Measurements from ENCODE around the gene PIP4K2A. TPM values are rescaled to one million over a fixed set of nuclear protein-coding genes. Genes with fewer than 3 reads are reported as not detected.
"Not testable (repeated sequence)": the region's sequence is repeated elsewhere in the genome, so short reads cannot be mapped to it uniquely, and the experiment has no call there.

The PIP4K2A gene
- total and polyA plus RNA-seq, 5 donors from 2014 or later: 41.3 to 156 (median 55.2) TPM

GRCh38 chr10:22524333-22524732, 190.0 kb downstream of the PIP4K2A start:
- not testable (repeated sequence) for H3K4me3 Mint-ChIP-seq; H3K4me3 ChIP-seq (ENCODE audit: low read depth, low read length); H3K27me3 ChIP-seq (ENCODE audit: control insufficient read depth, insufficient read depth, low read length)

GRCh38 chr10:22520645-22521044, 193.7 kb downstream of the PIP4K2A start:
- not testable (repeated sequence) for DNase-seq; H3K4me3 ChIP-seq (ENCODE audit: low read depth, low read length); H3K4me3 Mint-ChIP-seq; H3K36me3 ChIP-seq (ENCODE audit: control insufficient read depth, insufficient read depth, low read length); ATAC-seq (ENCODE audit: low read depth in 2 of 2); H3K27me3 ChIP-seq (ENCODE audit: control insufficient read depth, insufficient read depth, low read length); H3K27ac Mint-ChIP-seq; H3K27ac ChIP-seq (ENCODE audit: insufficient read depth, low read length, poor library complexity, severe bottlenecking); H3K4me1 ChIP-seq (ENCODE audit: control insufficient read depth, insufficient read depth, low read length, poor library complexity, severe bottlenecking); H3K4me1 Mint-ChIP-seq; H3K36me3 Mint-ChIP-seq
- Mint-ChIP-seq H3K27me3 (peaks cover 18% of the 10 kb centered on the region), H3K9me3 (peaks cover 0 to 42% (median 27%) of the 10 kb centered on the region in 7 donors)
- H3K9me3 ChIP-seq (ENCODE audit: control insufficient read depth in 2 of 2, low read length in 2 of 2): peaks cover 12 to 19% of the 10 kb centered on the region in 2 experiments

More at GRCh38 chr10:22524333-22524732, 190.0 kb downstream of the PIP4K2A start:
- not testable (repeated sequence) for H3K36me3 Mint-ChIP-seq; H3K27ac Mint-ChIP-seq; H3K36me3 ChIP-seq (ENCODE audit: control insufficient read depth, insufficient read depth, low read length); H3K4me1 Mint-ChIP-seq; H3K4me1 ChIP-seq (ENCODE audit: control insufficient read depth, insufficient read depth, low read length, poor library complexity, severe bottlenecking); H3K27ac ChIP-seq (ENCODE audit: insufficient read depth, low read length, poor library complexity, severe bottlenecking); ATAC-seq (ENCODE audit: low read depth in 2 of 2); DNase-seq
- H3K9me3 Mint-ChIP-seq: peaks cover 1 to 57% (median 29%) of the 10 kb centered on the region in 7 donors
- H3K9me3 ChIP-seq (ENCODE audit: control insufficient read depth in 2 of 2, low read length in 2 of 2): peaks cover 32 to 36% of the 10 kb centered on the region in 2 experiments
- peaks cover 13% of the 10 kb centered on the region for H3K27me3 Mint-ChIP-seq

DNA sequence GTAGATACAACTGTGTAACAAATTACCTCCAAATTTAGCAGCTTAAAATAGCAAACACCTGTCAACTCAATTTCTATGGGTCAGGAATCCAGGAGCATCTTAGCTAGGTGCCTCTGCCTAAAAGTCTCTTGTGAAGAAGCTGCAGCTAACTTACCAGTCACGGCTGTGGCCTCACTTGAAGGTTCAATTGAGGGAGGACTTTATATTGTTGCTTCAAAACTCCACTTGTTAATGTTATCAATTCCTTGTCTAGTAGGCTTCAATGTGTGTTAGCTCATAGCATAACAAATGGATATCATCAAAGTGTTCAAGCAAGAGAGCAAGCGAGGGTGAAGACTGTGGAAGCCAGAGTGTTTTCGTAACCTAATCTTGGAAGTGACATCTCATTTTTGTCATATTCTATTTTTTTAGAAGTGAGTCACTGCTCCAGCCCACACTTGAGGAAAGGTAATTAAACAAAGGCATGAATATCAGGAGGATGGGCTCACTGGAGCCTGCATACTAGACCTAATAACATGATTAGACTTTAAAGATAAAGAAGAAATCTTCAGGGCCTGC, 196.1 kb downstream of the PIP4K2A start:
- peaks cover 0 to 24% (median 11%) of the 10 kb centered on the region in 7 donors for H3K9me3 Mint-ChIP-seq
- peaks cover 27% of the 10 kb centered on the region for H3K27me3 Mint-ChIP-seq
- peaks cover 10% of the 10 kb centered on the region for H3K27me3 ChIP-seq (ENCODE audit: control insufficient read depth, insufficient read depth, low read length)

DNA sequence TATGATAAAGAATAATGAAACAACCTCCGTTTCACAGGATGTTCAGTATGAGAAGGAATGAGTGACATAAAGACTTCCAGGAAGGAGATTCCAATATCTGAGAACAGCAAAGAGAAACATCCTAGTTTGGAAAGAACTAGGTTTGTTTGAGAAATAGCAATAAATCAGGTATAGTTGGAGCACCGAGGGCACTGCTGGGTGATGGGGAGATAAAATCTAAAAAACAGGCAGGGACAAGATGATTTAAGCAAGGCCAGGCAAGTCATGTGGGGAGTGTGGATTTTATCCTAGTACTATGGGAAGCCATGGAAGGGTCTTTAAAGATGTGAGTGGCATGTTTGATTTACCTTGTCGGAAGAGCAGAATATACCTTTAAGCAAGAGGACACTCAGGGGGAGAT, 199.4 kb downstream of the PIP4K2A start:
- Mint-ChIP-seq H3K4me3 (no peak overlapping the region), H3K9me3 (peaks cover 1 to 18% (median 12%) of the 10 kb centered on the region in 7 donors), H3K4me1 (no peaks in the 10 kb centered on the region), H3K36me3 (no peaks in the 10 kb centered on the region), H3K27me3 (peaks cover 38% of the 10 kb centered on the region), H3K27ac (no peak overlapping the region)
- Histone ChIP-seq H3K4me1 (ENCODE audit: control insufficient read depth, insufficient read depth, low read length, poor library complexity, severe bottlenecking) (no peaks in the 10 kb centered on the region), H3K36me3 (ENCODE audit: control insufficient read depth, insufficient read depth, low read length) (no peaks in the 10 kb centered on the region), H3K4me3 (ENCODE audit: low read depth, low read length) (no peak overlapping the region), H3K27me3 (ENCODE audit: control insufficient read depth, insufficient read depth, low read length) (peaks cover 10% of the 10 kb centered on the region), H3K9me3 (ENCODE audit: control insufficient read depth in 2 of 2, low read length in 2 of 2) (no peaks in the 10 kb centered on the region), H3K27ac (ENCODE audit: insufficient read depth, low read length, poor library complexity, severe bottlenecking) (no peak overlapping the region)
- ATAC-seq (ENCODE audit: low read depth in 2 of 2) (no peak), DNase-seq (no peak)

More for the DNA sequence above, 196.1 kb downstream of the PIP4K2A start:
- no peaks in the 10 kb centered on the region for H3K36me3 ChIP-seq (ENCODE audit: control insufficient read depth, insufficient read depth, low read length)
- H3K27ac Mint-ChIP-seq: no peak overlapping the region
- H3K4me1 ChIP-seq (ENCODE audit: control insufficient read depth, insufficient read depth, low read length, poor library complexity, severe bottlenecking): no peaks in the 10 kb centered on the region
- H3K4me3 Mint-ChIP-seq: no peak overlapping the region
- H3K27ac ChIP-seq (ENCODE audit: insufficient read depth, low read length, poor library complexity, severe bottlenecking): no peak overlapping the region
- H3K9me3 ChIP-seq (ENCODE audit: control insufficient read depth in 2 of 2, low read length in 2 of 2): peaks cover 3 to 7% of the 10 kb centered on the region in 2 experiments
- no peak overlapping the region for H3K4me3 ChIP-seq (ENCODE audit: low read depth, low read length)
- DNase-seq (no peak), ATAC-seq (ENCODE audit: low read depth in 2 of 2) (no peak)
- H3K4me1 Mint-ChIP-seq: no peaks in the 10 kb centered on the region
- H3K36me3 Mint-ChIP-seq: no peaks in the 10 kb centered on the region

DNA sequence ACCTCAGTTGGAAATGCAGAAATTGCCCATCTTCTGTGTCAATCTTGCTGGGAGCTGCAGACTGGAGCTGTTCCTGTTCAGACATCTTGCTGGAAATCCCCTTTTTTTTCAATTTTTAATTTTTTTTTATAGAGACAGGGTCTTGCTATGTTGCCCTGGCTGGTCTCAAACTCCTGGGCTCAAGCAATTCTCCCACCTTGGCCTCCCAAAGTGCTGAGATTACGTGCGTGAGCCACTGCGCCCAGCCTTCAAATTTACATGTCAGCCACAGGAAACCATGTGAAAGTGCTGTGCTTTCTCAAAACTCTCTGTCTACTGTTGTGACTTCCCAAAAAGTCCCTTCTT, 200.0 kb downstream of the PIP4K2A start:
- Mint-ChIP-seq H3K9me3 (peaks cover 1 to 19% (median 8%) of the 10 kb centered on the region in 7 donors), H3K27me3 (peaks cover 34% of the 10 kb centered on the region)
- not testable (repeated sequence) for H3K36me3 ChIP-seq (ENCODE audit: control insufficient read depth, insufficient read depth, low read length); ATAC-seq (ENCODE audit: low read depth in 2 of 2); H3K27ac Mint-ChIP-seq; H3K9me3 ChIP-seq (ENCODE audit: control insufficient read depth in 2 of 2, low read length in 2 of 2); H3K4me1 ChIP-seq (ENCODE audit: control insufficient read depth, insufficient read depth, low read length, poor library complexity, severe bottlenecking); H3K4me1 Mint-ChIP-seq; H3K36me3 Mint-ChIP-seq; H3K27ac ChIP-seq (ENCODE audit: insufficient read depth, low read length, poor library complexity, severe bottlenecking); H3K27me3 ChIP-seq (ENCODE audit: control insufficient read depth, insufficient read depth, low read length); DNase-seq; H3K4me3 Mint-ChIP-seq; H3K4me3 ChIP-seq (ENCODE audit: low read depth, low read length)

- not testable (repeated sequence) for H3K27ac ChIP-seq (ENCODE audit: insufficient read depth, low read length, poor library complexity, severe bottlenecking); H3K4me3 Mint-ChIP-seq; H3K9me3 ChIP-seq (ENCODE audit: control insufficient read depth in 2 of 2, low read length in 2 of 2); H3K36me3 ChIP-seq (ENCODE audit: control insufficient read depth, insufficient read depth, low read length); H3K27ac Mint-ChIP-seq; H3K4me1 Mint-ChIP-seq; H3K4me1 ChIP-seq (ENCODE audit: control insufficient read depth, insufficient read depth, low read length, poor library complexity, severe bottlenecking); DNase-seq; ATAC-seq (ENCODE audit: low read depth in 2 of 2); H3K27me3 ChIP-seq (ENCODE audit: control insufficient read depth, insufficient read depth, low read length); H3K4me3 ChIP-seq (ENCODE audit: low read depth, low read length); H3K36me3 Mint-ChIP-seq
- H3K27me3 Mint-ChIP-seq: peaks cover 38% of the 10 kb centered on the region
- peaks cover 1 to 19% (median 8%) of the 10 kb centered on the region in 7 donors for H3K9me3 Mint-ChIP-seq
These were observed 200.6 kb downstream of the PIP4K2A start for GRCh38 chr10:22513483-22514413.

GRCh38 chr10:22512015-22512414, 202.4 kb downstream of the PIP4K2A start:
- not testable (repeated sequence) for H3K27ac Mint-ChIP-seq; H3K27me3 ChIP-seq (ENCODE audit: control insufficient read depth, insufficient read depth, low read length); H3K9me3 ChIP-seq (ENCODE audit: control insufficient read depth in 2 of 2, low read length in 2 of 2); H3K36me3 Mint-ChIP-seq; H3K4me3 Mint-ChIP-seq; H3K27ac ChIP-seq (ENCODE audit: insufficient read depth, low read length, poor library complexity, severe bottlenecking); H3K4me3 ChIP-seq (ENCODE audit: low read depth, low read length); H3K4me1 Mint-ChIP-seq; H3K36me3 ChIP-seq (ENCODE audit: control insufficient read depth, insufficient read depth, low read length); H3K4me1 ChIP-seq (ENCODE audit: control insufficient read depth, insufficient read depth, low read length, poor library complexity, severe bottlenecking); ATAC-seq (ENCODE audit: low read depth in 2 of 2); DNase-seq
- Mint-ChIP-seq H3K9me3 (peaks cover 1 to 21% (median 8%) of the 10 kb centered on the region in 7 donors), H3K27me3 (peaks cover 49% of the 10 kb centered on the region)

All from CD4-positive, CD25-positive, alpha-beta regulatory T cell (primary cell).